Neural cell (in vitro differentiated cells): ENCODE measurements around the gene PHF12. TPM values are rescaled to one million over a fixed set of nuclear protein-coding genes. Genes with fewer than 3 reads are reported as not detected.

ENCODE experiments used
- H2AFZ ChIP-seq: fragments of 200-600, 300-800 bp; sonication (generic), shearing (Covaris generic); 2 replicates; pipeline ENCODE4 v1.6.0; 2014; ENCODE audit warnings: low read depth, mild to moderate bottlenecking, antibody characterized with exemption, low read length, moderate library complexity
- H3F3A ChIP-seq: fragments of 200-600 bp; shearing (Covaris generic); 2 replicates; pipeline ENCODE4 v1.6.1; 2016; ENCODE audit warnings: mild to moderate bottlenecking, moderate library complexity, mixed read lengths, antibody characterized with exemption, low read length; ENCODE audit not compliant: insufficient read depth, poor library complexity, severe bottlenecking
- H3K27ac ChIP-seq: fragments of 200-600, 300-800 bp; sonication (generic), shearing (Covaris generic); 2 replicates; pipeline ENCODE4 v1.5.1; 2014; ENCODE audit warnings: mild to moderate bottlenecking, low read length, moderate library complexity
- H3K27me3 ChIP-seq: fragments of 300-800, 200-600 bp; sonication (generic), shearing (Covaris generic); 2 replicates; pipeline ENCODE4 v1.6.0; 2014; ENCODE audit warnings: mild to moderate bottlenecking, low read depth, low read length, moderate library complexity; ENCODE audit not compliant: insufficient read depth
- H3K36me3 ChIP-seq: fragments of 300-800, 200-600 bp; sonication (generic), shearing (Covaris generic); 2 replicates; pipeline ENCODE4 v1.5.1; 2014; ENCODE audit warnings: mild to moderate bottlenecking, antibody characterized with exemption, low read length, moderate library complexity; ENCODE audit not compliant: insufficient read depth
- H3K4me2 ChIP-seq: fragments of 300-800, 200-600 bp; sonication (generic), shearing (Covaris generic); 2 replicates; pipeline ENCODE4 v1.6.0; 2014; ENCODE audit warnings: mild to moderate bottlenecking, low read length
- H3K4me3 ChIP-seq: fragments of 300-800, 200-600 bp; sonication (generic), shearing (Covaris generic); 2 replicates; pipeline ENCODE4 v1.5.1; 2014; ENCODE audit warnings: mild to moderate bottlenecking, low read length, moderate library complexity
- H3K79me2 ChIP-seq: fragments of 200-600 bp; shearing (Covaris generic); replicated peaks from 2 replicates; pipeline ENCODE4 v1.6.0; 2014; ENCODE audit warnings: mild to moderate bottlenecking, low read length, moderate library complexity; ENCODE audit not compliant: insufficient read depth
- H3K9ac ChIP-seq: fragments of 300-800, 200-600 bp; sonication (generic), shearing (Covaris generic); 2 replicates; pipeline ENCODE4 v1.6.1; 2016; ENCODE audit warnings: mild to moderate bottlenecking, low read length, mixed read lengths
- H3K9me2 ChIP-seq: fragments of 200-600 bp; shearing (Covaris generic); 2 replicates; pipeline ENCODE4 v1.6.1; 2016; ENCODE audit warnings: mild to moderate bottlenecking, low read length, mixed read lengths; ENCODE audit not compliant: insufficient read depth
- H3K9me3 ChIP-seq: fragments of 200-600, 300-800 bp; sonication (generic), shearing (Covaris generic); 2 replicates; pipeline ENCODE4 v1.6.1; 2016; ENCODE audit warnings: mild to moderate bottlenecking, mixed run types, low read length, moderate library complexity, mixed read lengths
- H4K20me1 ChIP-seq: fragments of 200-600 bp; shearing (Covaris generic); 2 replicates; pipeline ENCODE4 v1.6.1; 2016; ENCODE audit warnings: mild to moderate bottlenecking, mixed run types; ENCODE audit not compliant: insufficient read depth
- EP300 ChIP-seq: fragments of 450-650 bp; conservative IDR thresholded peaks from 2 replicates; pipeline ENCODE4 v1.6.1; 2014; ENCODE audit warnings: antibody characterized with exemption, mild to moderate bottlenecking, moderate library complexity; ENCODE audit not compliant: poor library complexity, severe bottlenecking
- EZH2 ChIP-seq: fragments of 200-600, 300-800 bp; shearing (Covaris generic), sonication (generic); IDR thresholded peaks from 2 replicates; pipeline ENCODE4 v1.6.1; 2014; ENCODE audit warnings: antibody characterized with exemption, low read length, borderline replicate concordance, mild to moderate bottlenecking; ENCODE audit not compliant: insufficient read depth, poor library complexity, severe bottlenecking
- MXI1 ChIP-seq: fragments of 450-650 bp; conservative IDR thresholded peaks from 2 replicates; pipeline ENCODE4 v1.6.1; 2014; ENCODE audit warnings: antibody characterized with exemption, mild to moderate bottlenecking; ENCODE audit not compliant: poor library complexity, severe bottlenecking
- POLR2AphosphoS5 ChIP-seq: IDR thresholded peaks from 2 replicates; pipeline ENCODE4 v1.6.1; 2012
- RAD21 ChIP-seq: fragments of 450-650 bp; conservative IDR thresholded peaks from 2 replicates; pipeline ENCODE4 v1.6.1; 2014; ENCODE audit warnings: antibody characterized with exemption, mild to moderate bottlenecking, moderate library complexity
- SMC3 ChIP-seq: fragments of 450-650 bp; conservative IDR thresholded peaks from 2 replicates; pipeline ENCODE4 v1.6.1; 2014; ENCODE audit warnings: antibody characterized with exemption, mild to moderate bottlenecking, moderate library complexity; ENCODE audit not compliant: poor library complexity
- TAF1 ChIP-seq: IDR thresholded peaks from 2 replicates; pipeline ENCODE4 v1.6.1; 2012; ENCODE audit warnings: low read depth
- polyA plus RNA-seq: library from polyadenylated mRNA; depleted of rRNA; stranded (reverse); fragments of >200 nt; gene quantifications from 2 replicates; pipeline ENCODE4 v1.2.3, GENCODE V29; 2014
- TF ChIP-seq, protein P1 (sequence below): IDR thresholded peaks from 2 replicates; pipeline ENCODE4 v1.6.1; 2012; ENCODE audit warnings: borderline replicate concordance
- TF ChIP-seq, protein P2 (sequence below): fragments of 450-650 bp; IDR thresholded peaks from 2 replicates; pipeline ENCODE4 v1.5.1; 2014; ENCODE audit warnings: antibody characterized with exemption, mild to moderate bottlenecking, moderate library complexity; ENCODE audit not compliant: poor library complexity, severe bottlenecking

Gene PHF12
- polyA plus RNA-seq, 1 donor from 2014 or later, result 10.4 TPM

DNA sequence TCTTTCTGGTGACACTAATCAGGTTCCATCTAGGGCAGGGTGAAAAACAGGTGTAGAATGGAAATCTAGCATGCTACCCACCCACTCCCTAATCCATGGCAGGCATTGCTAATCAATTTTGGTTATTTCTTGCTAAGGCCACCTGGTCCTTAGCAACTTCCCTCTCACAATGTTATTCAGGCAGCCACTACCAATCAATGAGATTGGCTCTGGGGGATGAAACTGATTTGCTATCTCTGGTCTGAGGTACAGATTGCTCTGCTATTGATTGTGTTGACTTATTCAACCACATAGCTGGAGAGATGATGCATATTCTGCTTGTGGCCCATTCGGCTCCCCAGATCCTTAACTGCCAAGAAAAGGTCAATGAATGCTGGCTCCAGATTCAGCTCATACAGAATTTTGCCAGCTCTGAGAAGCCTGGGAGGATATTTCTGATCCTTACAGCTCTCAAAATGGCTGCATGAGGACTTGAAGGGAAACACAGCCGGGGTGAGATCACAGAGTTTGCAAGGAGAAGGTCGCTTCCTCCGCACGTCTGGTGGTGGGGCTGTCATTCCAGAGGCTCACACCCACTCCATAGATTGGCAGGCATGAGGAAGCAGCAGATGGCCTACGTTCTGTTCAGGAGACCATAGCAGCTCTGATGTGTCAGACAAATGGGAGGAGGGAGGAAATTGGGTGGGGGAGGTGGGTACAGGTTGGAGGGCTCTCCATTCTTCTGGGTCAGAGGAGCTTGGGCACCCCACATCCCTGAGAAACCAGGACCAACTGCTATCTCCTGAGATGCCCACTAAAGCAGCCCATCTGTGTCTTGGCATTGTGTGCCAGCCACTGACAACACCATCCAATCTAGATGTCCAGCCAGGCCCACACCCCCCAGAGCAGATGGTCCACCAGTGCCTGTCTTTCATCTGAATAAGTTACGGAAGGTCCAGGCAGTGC, 32.2 kb upstream of the PHF12 start:
- Histone ChIP-seq H2AFZ (no peak overlapping the region), H3K79me2 (no peaks in the 10 kb centered on the region), H3K9me3 (no peaks in the 10 kb centered on the region), H3F3A (no peaks in the 10 kb centered on the region), H3K4me2 (no peak overlapping the region), H3K9ac (no peak overlapping the region), H3K27me3 (peaks cover 8% of the 10 kb centered on the region), H3K4me3 (no peak overlapping the region), H3K9me2 (no peaks in the 10 kb centered on the region), H4K20me1 (no peaks in the 10 kb centered on the region), H3K27ac (no peak overlapping the region), H3K36me3 (no peaks in the 10 kb centered on the region)
- TF ChIP-seq TAF1, result no peak
- TF ChIP-seq SMC3, result no peak
- no peak for TF ChIP-seq MXI1
- no peak for TF ChIP-seq POLR2AphosphoS5
- TF ChIP-seq EZH2, result no peak
- TF ChIP-seq, protein P1, sequence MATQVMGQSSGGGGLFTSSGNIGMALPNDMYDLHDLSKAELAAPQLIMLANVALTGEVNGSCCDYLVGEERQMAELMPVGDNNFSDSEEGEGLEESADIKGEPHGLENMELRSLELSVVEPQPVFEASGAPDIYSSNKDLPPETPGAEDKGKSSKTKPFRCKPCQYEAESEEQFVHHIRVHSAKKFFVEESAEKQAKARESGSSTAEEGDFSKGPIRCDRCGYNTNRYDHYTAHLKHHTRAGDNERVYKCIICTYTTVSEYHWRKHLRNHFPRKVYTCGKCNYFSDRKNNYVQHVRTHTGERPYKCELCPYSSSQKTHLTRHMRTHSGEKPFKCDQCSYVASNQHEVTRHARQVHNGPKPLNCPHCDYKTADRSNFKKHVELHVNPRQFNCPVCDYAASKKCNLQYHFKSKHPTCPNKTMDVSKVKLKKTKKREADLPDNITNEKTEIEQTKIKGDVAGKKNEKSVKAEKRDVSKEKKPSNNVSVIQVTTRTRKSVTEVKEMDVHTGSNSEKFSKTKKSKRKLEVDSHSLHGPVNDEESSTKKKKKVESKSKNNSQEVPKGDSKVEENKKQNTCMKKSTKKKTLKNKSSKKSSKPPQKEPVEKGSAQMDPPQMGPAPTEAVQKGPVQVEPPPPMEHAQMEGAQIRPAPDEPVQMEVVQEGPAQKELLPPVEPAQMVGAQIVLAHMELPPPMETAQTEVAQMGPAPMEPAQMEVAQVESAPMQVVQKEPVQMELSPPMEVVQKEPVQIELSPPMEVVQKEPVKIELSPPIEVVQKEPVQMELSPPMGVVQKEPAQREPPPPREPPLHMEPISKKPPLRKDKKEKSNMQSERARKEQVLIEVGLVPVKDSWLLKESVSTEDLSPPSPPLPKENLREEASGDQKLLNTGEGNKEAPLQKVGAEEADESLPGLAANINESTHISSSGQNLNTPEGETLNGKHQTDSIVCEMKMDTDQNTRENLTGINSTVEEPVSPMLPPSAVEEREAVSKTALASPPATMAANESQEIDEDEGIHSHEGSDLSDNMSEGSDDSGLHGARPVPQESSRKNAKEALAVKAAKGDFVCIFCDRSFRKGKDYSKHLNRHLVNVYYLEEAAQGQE, result no peak

DNA sequence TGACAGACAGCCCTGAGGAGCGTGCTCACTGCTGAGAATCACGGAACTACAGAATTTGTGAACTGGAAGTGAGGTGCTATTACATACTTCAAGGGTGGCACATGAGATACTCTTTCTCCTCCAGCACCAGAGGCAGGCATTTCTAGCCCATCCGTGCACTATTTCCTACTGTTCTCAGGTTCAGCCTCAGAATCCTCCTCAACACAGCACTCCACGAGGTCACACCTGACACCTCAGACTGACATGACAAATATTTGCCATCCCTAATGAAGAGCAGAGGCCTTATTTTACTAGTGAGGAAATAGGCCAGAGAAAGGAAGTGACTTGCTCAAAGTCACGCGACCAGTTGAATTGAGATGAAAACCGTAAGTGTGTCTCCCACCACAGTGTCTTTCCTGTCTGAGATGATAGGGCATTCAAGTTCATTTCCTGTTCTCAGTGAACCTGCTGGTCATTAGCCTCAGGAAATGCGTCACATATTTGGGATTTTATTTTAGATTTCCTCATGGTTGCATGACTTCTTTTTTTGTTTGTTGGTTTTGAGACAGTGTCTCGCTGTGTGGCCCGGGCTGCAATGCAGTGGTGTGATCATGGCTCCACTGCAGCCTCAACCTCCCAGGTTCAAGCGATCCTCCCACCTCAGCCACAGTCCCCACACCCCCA, 30.9 kb upstream of the PHF12 start:
- Histone ChIP-seq H3K9me3 (no peaks in the 10 kb centered on the region), H3K4me2 (no peak overlapping the region), H3K79me2 (no peaks in the 10 kb centered on the region), H3K36me3 (no peaks in the 10 kb centered on the region), H3F3A (no peaks in the 10 kb centered on the region), H3K4me3 (no peak overlapping the region), H2AFZ (no peak overlapping the region), H4K20me1 (no peaks in the 10 kb centered on the region), H3K9me2 (no peaks in the 10 kb centered on the region), H3K9ac (no peak overlapping the region), H3K27me3 (peaks cover 8% of the 10 kb centered on the region), H3K27ac (no peak overlapping the region)
- TF ChIP-seq RAD21, result no peak
- TF ChIP-seq MXI1, result no peak
- TF ChIP-seq, protein P1, result no peak
- TF ChIP-seq POLR2AphosphoS5, result no peak
- no peak for TF ChIP-seq EP300
- TF ChIP-seq TAF1, result no peak
- no peak for TF ChIP-seq SMC3
- no peak for TF ChIP-seq EZH2
- TF ChIP-seq, protein P2, sequence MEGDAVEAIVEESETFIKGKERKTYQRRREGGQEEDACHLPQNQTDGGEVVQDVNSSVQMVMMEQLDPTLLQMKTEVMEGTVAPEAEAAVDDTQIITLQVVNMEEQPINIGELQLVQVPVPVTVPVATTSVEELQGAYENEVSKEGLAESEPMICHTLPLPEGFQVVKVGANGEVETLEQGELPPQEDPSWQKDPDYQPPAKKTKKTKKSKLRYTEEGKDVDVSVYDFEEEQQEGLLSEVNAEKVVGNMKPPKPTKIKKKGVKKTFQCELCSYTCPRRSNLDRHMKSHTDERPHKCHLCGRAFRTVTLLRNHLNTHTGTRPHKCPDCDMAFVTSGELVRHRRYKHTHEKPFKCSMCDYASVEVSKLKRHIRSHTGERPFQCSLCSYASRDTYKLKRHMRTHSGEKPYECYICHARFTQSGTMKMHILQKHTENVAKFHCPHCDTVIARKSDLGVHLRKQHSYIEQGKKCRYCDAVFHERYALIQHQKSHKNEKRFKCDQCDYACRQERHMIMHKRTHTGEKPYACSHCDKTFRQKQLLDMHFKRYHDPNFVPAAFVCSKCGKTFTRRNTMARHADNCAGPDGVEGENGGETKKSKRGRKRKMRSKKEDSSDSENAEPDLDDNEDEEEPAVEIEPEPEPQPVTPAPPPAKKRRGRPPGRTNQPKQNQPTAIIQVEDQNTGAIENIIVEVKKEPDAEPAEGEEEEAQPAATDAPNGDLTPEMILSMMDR, result no peak
